GM19468 (cell line): ENCODE data around the gene ZNF787.

Experiments used
- ATAC-seq: cut with Tn5 transposase; IDR thresholded peaks from one replicate; pipeline ENCODE4 v1.9.1; 2021; ENCODE audit warnings: mild to moderate bottlenecking, moderate library complexity, moderate number of reproducible peaks; ENCODE audit not compliant: unreplicated experiment; ENCODE audit errors: extremely low read depth

ZNF787 gene

GRCh38 chr19:56144831-56145230 is 23.7 kb upstream of the ZNF787 start:
- ATAC-seq: no peak

DNA sequence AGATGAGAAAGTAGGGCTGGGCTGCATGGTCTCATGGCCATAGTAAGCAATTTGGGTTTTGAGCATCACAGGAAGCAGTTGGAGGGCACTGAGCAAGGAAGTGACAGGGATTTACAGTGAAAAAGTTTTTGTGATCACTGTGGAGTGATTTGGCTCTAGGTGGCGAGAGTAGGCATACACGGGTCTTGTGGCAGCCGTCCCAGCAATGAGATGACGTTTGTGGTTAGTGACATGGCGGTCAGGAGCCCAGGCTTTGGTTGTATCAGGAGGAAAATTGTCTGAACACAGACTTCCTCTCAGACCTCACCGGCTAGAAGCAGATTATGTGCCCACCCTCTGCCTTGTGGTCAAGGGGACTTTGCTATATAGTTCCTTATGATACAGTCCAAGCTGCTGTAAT is 23.3 kb upstream of the ZNF787 start:
- no peak for ATAC-seq

GRCh38 chr19:56142897-56143434 is 21.9 kb upstream of the ZNF787 start:
- no peak for ATAC-seq

- ATAC-seq: no peak
These were observed 21.1 kb upstream of the ZNF787 start for GRCh38 chr19:56142087-56142787.

DNA sequence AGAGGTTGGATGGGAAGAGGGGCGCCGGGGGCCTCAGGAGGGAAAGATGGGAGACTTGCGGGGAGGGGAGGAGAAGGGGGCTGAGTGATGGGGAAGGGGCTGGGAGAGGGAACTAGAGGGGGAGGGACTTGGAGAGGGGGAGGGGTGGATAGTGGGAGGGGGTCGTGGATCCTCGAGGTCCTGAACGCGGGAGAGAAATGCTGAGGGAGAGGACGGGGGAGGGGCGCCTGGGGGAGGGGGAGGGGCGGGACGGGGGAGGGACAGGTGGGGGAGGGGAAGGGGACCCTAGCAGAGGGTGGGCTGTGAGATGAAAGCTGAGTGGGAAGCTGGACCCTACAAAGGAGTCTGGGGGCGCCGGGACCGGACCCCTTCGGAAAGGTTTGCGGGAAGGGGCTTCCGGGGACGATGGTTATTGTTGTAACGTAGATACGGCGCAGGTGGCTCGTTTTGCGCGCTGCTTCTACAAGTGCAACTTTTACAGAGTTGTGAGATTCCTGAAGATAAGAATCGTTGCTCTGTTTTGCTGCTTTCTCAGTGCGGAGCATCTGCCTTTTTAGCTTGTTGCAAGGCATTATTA is 20.4 kb upstream of the ZNF787 start:
- ATAC-seq: no peak

- peak; percentile 83 for ATAC-seq
These were observed 19.7 kb upstream of the ZNF787 start, which contains the start of gene ZNF444 for GRCh38 chr19:56140583-56141416. TSS of gene ZNF444 (plus strand) at chr19:56141287. CDS start at chr19:56146912, 5,625 bp downstream.

- ATAC-seq: no peak
These were observed 18.9 kb upstream of the ZNF787 start for GRCh38 chr19:56139847-56140582.

DNA sequence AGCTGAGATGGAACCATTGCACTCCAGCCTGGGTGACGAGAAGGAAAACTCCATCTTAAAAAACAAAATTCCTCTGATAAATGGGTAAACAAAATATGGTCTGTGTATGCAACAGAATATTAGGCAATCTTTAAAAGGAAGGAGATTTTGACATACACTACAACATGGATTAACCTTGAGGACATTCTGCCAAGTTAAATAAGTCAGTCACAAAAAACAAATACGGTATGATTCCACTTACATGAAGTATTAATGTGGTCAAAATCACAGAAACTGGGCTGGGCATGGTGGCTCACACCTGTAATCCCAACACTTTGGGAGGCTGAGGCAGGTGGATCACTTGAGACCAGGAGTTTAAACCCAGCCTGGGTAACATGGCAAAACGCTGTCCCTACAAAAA is 17.0 kb upstream of the ZNF787 start:
- no peak for ATAC-seq

DNA sequence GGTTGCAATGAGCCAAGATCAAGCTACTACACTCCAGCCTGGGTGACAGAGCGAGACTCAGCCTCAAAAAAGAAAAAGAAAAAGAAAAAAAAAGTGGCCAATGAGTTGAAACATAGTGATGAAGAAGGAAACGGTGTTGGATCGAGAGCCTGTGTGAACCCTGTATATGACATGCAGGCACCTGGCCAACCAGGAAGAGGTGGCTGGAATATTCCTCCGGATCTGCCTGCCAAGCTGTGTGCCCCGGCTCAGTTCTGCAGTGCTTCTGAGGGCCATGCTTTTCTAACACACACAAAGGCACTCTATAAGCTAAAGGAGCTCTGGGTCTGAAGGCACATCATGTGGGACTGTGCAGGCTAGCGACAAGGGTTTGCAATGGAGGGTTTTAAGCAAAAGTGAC is 16.3 kb upstream of the ZNF787 start:
- no peak for ATAC-seq

DNA sequence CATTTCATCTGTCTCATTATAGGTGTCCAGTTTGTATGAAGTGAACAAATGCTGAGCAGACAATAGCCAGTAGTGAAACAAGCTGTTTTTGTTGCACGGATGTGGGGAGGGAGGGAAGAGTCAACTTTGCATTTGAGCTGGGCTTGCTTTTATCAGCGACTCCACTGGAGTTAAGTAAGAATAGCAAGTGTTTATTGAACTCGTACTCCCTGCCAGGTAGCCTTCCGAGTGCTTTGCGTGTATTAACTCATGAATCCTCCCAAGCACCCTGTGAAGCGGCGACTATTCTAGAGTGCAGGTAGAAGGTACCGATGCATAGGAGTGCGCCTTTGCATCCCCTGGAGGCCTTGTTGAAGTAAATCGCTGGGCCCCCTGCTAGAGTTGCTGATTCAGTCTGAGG is 15.3 kb upstream of the ZNF787 start:
- ATAC-seq: no peak

- ATAC-seq: no peak
These were observed 13.5 kb upstream of the ZNF787 start for GRCh38 chr19:56134654-56134921.

DNA sequence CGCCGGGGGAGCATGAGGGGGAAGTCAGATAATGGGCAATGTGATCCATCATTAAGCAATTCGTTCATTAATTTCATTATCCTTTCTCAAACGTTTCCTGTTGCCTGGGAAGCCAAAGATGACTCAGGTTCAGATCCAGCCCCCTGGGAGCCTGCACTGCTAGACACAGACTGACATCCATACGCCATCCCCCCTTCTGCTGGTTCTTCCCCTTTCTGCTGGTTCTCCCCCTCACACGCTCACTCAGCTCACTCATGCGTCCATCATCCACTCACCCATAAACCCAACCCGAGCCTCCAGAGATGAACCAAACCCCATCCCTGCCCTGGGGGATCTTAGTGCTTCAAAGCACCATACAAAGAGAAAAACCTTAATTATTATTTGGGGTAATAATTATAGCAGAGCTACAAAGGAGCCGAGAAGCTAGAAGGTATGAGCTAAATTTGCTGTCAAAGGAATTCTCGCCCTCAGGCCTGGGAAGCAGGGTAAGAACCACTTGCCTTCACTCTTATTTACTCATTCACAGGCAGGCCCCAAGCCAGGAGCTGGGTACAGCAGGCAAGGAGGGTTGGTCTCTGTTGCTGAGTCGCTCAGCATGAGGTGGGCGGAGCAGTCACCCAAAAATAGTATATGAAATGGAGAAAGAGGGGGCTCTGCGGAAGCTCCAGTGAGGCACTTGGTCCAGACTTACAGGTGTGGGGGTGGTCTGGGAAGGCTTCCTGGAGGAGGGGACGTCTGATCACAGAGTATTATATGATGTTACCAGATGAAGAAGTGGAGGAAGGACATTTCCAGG is 13.0 kb upstream of the ZNF787 start:
- ATAC-seq: no peak

- no peak for ATAC-seq
These were observed 11.3 kb upstream of the ZNF787 start for GRCh38 chr19:56132316-56132822.

DNA sequence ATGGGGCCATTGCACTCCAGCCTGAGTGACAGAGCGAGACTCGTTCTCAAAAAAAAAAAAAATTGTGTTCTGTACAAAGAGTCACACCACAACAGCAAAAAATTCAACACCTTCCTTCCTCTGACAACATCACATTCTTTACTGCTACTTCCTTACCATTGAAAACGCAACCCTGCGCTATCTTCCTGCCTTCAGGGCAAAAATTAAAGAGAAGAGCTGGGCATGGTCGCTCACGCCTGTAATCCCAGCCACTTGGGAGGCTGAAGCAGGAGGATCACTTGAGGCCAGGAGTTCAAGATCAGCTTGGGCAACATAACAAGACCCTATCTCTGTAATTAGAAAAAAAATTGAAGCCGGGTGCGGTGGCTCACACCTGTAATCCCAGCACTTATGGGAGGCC is 10.6 kb upstream of the ZNF787 start:
- no peak for ATAC-seq

GRCh38 chr19:56130006-56130405 is 8.9 kb upstream of the ZNF787 start:
- ATAC-seq: no peak

DNA sequence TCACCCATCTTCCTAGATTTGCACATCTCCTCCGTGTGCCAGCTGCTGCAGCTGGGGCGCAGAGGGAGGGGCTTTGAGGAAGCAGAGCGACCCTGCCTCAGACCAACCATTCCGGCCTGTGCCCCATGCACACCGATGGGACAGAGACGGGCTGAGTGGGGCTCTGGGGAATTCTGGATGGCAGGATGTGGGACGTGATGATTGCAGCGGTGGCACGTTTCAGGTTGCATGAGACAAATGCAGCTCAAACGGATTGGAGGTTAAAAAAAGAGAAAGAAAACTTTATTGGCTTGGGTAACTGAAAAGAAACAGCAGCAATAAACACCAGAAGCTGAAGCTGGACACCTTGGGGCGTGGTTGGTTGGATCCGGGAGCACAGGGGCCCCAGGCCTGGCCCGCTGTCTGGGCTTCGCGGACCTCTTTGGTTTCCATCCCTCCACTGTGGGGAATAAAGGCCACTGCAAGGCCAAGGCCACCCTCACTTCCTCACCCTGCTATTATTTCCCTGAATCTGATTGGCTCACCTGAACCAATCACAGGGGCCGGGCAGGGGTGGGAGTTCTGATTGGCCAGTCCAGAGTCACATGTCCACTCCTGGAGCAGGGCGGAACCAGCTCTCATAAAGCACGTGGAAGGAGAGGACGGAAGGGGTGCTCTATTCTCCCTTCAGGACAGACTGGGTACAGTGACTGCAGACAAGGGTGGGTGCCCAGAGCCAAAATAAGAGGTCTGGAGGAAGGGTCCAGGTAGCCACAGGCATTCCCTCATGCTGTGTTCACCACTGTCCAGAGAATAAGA is 6.1 kb upstream of the ZNF787 start:
- ATAC-seq: no peak

- no peak for ATAC-seq
These were observed 4.9 kb upstream of the ZNF787 start for GRCh38 chr19:56125806-56126590.

DNA sequence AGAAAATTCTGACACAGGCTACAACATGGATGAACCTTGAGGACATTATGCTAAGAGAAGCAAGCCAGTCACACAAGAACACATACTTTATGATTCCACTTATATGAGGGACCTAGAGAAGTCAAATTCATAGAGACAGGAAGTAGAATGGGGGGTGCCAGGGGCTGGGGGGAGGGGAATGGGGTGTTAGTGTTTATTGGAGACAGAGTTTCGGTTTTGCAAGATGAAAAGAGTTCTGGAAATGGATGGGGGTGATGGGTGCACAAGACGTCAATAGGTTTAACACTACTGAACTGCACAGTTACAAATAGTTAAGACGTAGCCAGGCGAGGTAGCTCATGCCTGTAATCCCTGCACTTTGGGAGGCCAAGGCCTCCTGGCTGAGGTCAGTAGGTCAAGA is 3.5 kb upstream of the ZNF787 start:
- no peak for ATAC-seq
